WERI-Rb-1 (cell line): ENCODE results near the gene RSRC1.

Experiments
- DNase-seq: peaks from one replicate; pipeline ENCODE4 v3.0.0-alpha.2; 2020
- H3K27ac ChIP-seq: fragments of 250-450 bp; sonication (Bioruptor Pico); 2 replicates; pipeline ENCODE4 v1.5.1; 2020; ENCODE audit warnings: mild to moderate bottlenecking, moderate library complexity
- H3K27me3 ChIP-seq: fragments of 250-450 bp; sonication (Bioruptor Pico); 2 replicates; pipeline ENCODE4 v1.5.1; 2021; ENCODE audit warnings: mild to moderate bottlenecking, low read depth, moderate library complexity; ENCODE audit not compliant: insufficient read depth, severe bottlenecking
- H3K36me3 ChIP-seq: fragments of 250-450 bp; sonication (Bioruptor Pico); 2 replicates; pipeline ENCODE4 v1.5.1; 2020; ENCODE audit warnings: mild to moderate bottlenecking, moderate library complexity
- H3K4me3 ChIP-seq: 2 replicates; pipeline ENCODE4 v1.5.1; 2011; ENCODE audit warnings: low read depth, mild to moderate bottlenecking, control low read depth, low read length
- H3K9me3 ChIP-seq: fragments of 250-450 bp; sonication (Bioruptor Pico); 2 replicates; pipeline ENCODE4 v1.5.1; 2021; ENCODE audit warnings: mild to moderate bottlenecking, moderate library complexity; ENCODE audit not compliant: severe bottlenecking
- CTCF ChIP-seq: IDR thresholded peaks from 2 replicates; pipeline ENCODE4 v1.5.1; 2011; ENCODE audit warnings: low read depth, mild to moderate bottlenecking, control low read depth, inconsistent platforms, low read length

RSRC1 gene

GRCh38 chr3:158106766-158107471 lies 3.0 kb upstream of the RSRC1 start:
- Histone ChIP-seq H3K4me3 (peak overlapping the region; percentile 60), H3K36me3 (peaks cover 7% of the 10 kb centered on the region), H3K27me3 (no peaks in the 10 kb centered on the region), H3K27ac (peak overlapping the region; percentile 41), H3K9me3 (no peaks in the 10 kb centered on the region)
- DNase-seq = peak; percentile 59
- TF ChIP-seq CTCF = no peak

GRCh38 chr3:158107605-158108444 lies 2.1 kb upstream of the RSRC1 start:
- peak overlapping the region; percentile 60 for H3K4me3 ChIP-seq
- H3K36me3 ChIP-seq = peaks cover 7% of the 10 kb centered on the region
- TF ChIP-seq CTCF = no peak
- no peaks in the 10 kb centered on the region for H3K9me3 ChIP-seq
- peak overlapping the region; percentile 41 for H3K27ac ChIP-seq
- no peak for DNase-seq
- no peaks in the 10 kb centered on the region for H3K27me3 ChIP-seq

GRCh38 chr3:158108445-158108985 lies 1.4 kb upstream of the RSRC1 start:
- Histone ChIP-seq H3K9me3 (no peaks in the 10 kb centered on the region), H3K27ac (no peak overlapping the region), H3K27me3 (no peaks in the 10 kb centered on the region), H3K4me3 (no peak overlapping the region), H3K36me3 (peaks cover 2% of the 10 kb centered on the region)
- no peak for DNase-seq
- TF ChIP-seq CTCF = no peak

- peak overlapping the region; percentile 95 for H3K27ac ChIP-seq
- TF ChIP-seq CTCF = no peak
- no peaks in the 10 kb centered on the region for H3K9me3 ChIP-seq
- peak overlapping the region; percentile 96 for H3K4me3 ChIP-seq
- H3K27me3 ChIP-seq = no peaks in the 10 kb centered on the region
- H3K36me3 ChIP-seq = no peaks in the 10 kb centered on the region; the same call in 1 of the 2 replicates
- DNase-seq = peak; percentile 25
Observed at GRCh38 chr3:158109295-158109803, 540 bp upstream of the RSRC1 start.

- no peaks in the 10 kb centered on the region; the same call in 1 of the 2 replicates for H3K36me3 ChIP-seq
- no peaks in the 10 kb centered on the region for H3K9me3 ChIP-seq
- TF ChIP-seq CTCF = 0 out of 2 replicates have a peak, but pooled peaks have one; percentile 4
- peak overlapping the region; percentile 96 for H3K4me3 ChIP-seq
- no peak for DNase-seq
- peak overlapping the region; percentile 95 for H3K27ac ChIP-seq
- no peaks in the 10 kb centered on the region for H3K27me3 ChIP-seq
Observed at GRCh38 chr3:158110658-158111018, 749 bp downstream of the RSRC1 start.
